Measurements from ENCODE around the gene NCOA1.

DNA sequence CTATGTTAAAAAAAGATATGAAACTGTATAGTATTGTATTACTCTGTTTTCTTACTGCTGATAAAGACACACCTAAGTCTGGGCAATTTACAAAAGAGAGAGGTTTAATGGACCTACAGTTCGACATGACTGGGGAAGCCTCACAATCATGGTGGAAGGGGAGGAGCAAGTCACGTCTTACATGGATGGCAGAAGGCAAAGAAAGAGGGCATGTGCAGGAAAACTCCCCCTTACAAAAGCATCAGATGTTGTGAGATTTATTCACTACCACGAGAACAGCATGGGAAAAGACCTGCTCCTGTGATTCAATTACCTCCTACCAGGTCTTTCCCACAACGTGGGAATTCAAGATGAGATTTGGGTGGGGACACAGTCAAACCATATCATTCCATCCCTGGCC, 57.0 kb downstream of the NCOA1 start:
- TF ChIP-seq, protein P1, sequence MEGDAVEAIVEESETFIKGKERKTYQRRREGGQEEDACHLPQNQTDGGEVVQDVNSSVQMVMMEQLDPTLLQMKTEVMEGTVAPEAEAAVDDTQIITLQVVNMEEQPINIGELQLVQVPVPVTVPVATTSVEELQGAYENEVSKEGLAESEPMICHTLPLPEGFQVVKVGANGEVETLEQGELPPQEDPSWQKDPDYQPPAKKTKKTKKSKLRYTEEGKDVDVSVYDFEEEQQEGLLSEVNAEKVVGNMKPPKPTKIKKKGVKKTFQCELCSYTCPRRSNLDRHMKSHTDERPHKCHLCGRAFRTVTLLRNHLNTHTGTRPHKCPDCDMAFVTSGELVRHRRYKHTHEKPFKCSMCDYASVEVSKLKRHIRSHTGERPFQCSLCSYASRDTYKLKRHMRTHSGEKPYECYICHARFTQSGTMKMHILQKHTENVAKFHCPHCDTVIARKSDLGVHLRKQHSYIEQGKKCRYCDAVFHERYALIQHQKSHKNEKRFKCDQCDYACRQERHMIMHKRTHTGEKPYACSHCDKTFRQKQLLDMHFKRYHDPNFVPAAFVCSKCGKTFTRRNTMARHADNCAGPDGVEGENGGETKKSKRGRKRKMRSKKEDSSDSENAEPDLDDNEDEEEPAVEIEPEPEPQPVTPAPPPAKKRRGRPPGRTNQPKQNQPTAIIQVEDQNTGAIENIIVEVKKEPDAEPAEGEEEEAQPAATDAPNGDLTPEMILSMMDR (IDR thresholded peaks at IDR 0.05; ENCODE audit: borderline replicate concordance, extremely low read depth, low read length, poor library complexity, severe bottlenecking), result no peak
- no peak for TF ChIP-seq EZH2 (IDR thresholded peaks at IDR 0.05; ENCODE audit: borderline replicate concordance, low read depth, low read length, severe bottlenecking)
